ENCODE measurements around the gene NR4A2. TPM values are rescaled to one million over a fixed set of nuclear protein-coding genes. Genes with fewer than 3 reads are reported as not detected.

NR4A2 gene
- total RNA-seq, 1 donor from 2014 or later, result 24.0 TPM

GRCh38 chr2:156325688-156326525 is 6.6 kb downstream of the NR4A2 start:
- Mint-ChIP-seq H3K4me1 (ENCODE audit: low read depth) (peaks cover 58% of the 10 kb centered on the region), H3K9me3 (no peaks in the 10 kb centered on the region), H3K36me3 (ENCODE audit: low read depth) (peaks cover 90% of the 10 kb centered on the region), H3K4me3 (ENCODE audit: low read depth) (no peak overlapping the region), H3K27me3 (ENCODE audit: low read depth) (peaks cover 53% of the 10 kb centered on the region), H3K27ac (no peak overlapping the region)
- intact Hi-C loops (cut with micrococcal nuclease), result no loop called here
- no peak for DNase-seq (ENCODE audit: low spot score)

- Mint-ChIP-seq H3K4me3 (ENCODE audit: low read depth) (no peak overlapping the region), H3K27me3 (ENCODE audit: low read depth) (peaks cover 60% of the 10 kb centered on the region)
These were observed 8.8 kb downstream of the NR4A2 start for GRCh38 chr2:156323754-156324153.

GRCh38 chr2:156322686-156323231 is 9.8 kb downstream of the NR4A2 start:
- Mint-ChIP-seq H3K36me3 (ENCODE audit: low read depth) (peaks cover 59% of the 10 kb centered on the region), H3K4me1 (ENCODE audit: low read depth) (peaks cover 45% of the 10 kb centered on the region), H3K27ac (no peak overlapping the region), H3K9me3 (no peaks in the 10 kb centered on the region), H3K27me3 (ENCODE audit: low read depth) (peaks cover 69% of the 10 kb centered on the region), H3K4me3 (ENCODE audit: low read depth) (peak overlapping the region; percentile 34)
- no peak for DNase-seq (ENCODE audit: low spot score)
- intact Hi-C loops (cut with micrococcal nuclease), result loop anchor here (1.0 to 5.0 kb wide), 2 partner anchors 10 to 570 kb away; partner anchors contain the start of gene NR4A2

More at GRCh38 chr2:156323754-156324153, 8.8 kb downstream of the NR4A2 start:
- peaks cover 50% of the 10 kb centered on the region for H3K4me1 Mint-ChIP-seq (ENCODE audit: low read depth)
- no peak for DNase-seq (ENCODE audit: low spot score)
- H3K9me3 Mint-ChIP-seq, result no peaks in the 10 kb centered on the region
- intact Hi-C loops (cut with micrococcal nuclease), result loop anchor here (5.0 kb wide), 1 partner anchor 569 kb away; no protein-coding TSS in a partner anchor
- H3K36me3 Mint-ChIP-seq (ENCODE audit: low read depth), result peaks cover 69% of the 10 kb centered on the region
- no peak overlapping the region for H3K27ac Mint-ChIP-seq

- no peak for DNase-seq (ENCODE audit: low spot score)
- Mint-ChIP-seq H3K27me3 (ENCODE audit: low read depth) (peaks cover 74% of the 10 kb centered on the region), H3K9me3 (no peaks in the 10 kb centered on the region), H3K27ac (peak overlapping the region; percentile 10), H3K4me1 (ENCODE audit: low read depth) (peaks cover 44% of the 10 kb centered on the region), H3K4me3 (ENCODE audit: low read depth) (peak overlapping the region; percentile 55), H3K36me3 (ENCODE audit: low read depth) (peaks cover 53% of the 10 kb centered on the region)
- intact Hi-C loops (cut with micrococcal nuclease), result loop anchor here (1.0 to 5.0 kb wide), 2 partner anchors 10 to 570 kb away; partner anchors contain the start of gene NR4A2
These were observed 10.4 kb downstream of the NR4A2 start for GRCh38 chr2:156322051-156322685.

- DNase-seq (ENCODE audit: low spot score), result no peak
- intact Hi-C loops (cut with micrococcal nuclease), result loop anchor here (5.0 kb wide), 1 partner anchor 571 kb away; no protein-coding TSS in a partner anchor
- H3K27ac Mint-ChIP-seq, result no peak overlapping the region
- H3K4me3 Mint-ChIP-seq (ENCODE audit: low read depth), result peak overlapping the region; percentile 55
- peaks cover 39% of the 10 kb centered on the region for H3K4me1 Mint-ChIP-seq (ENCODE audit: low read depth)
- no peaks in the 10 kb centered on the region for H3K9me3 Mint-ChIP-seq
- peaks cover 45% of the 10 kb centered on the region for H3K36me3 Mint-ChIP-seq (ENCODE audit: low read depth)
- H3K27me3 Mint-ChIP-seq (ENCODE audit: low read depth), result peaks cover 75% of the 10 kb centered on the region
These were observed 11.1 kb downstream of the NR4A2 start for GRCh38 chr2:156321243-156321904.

GRCh38 chr2:156320486-156321098 is 11.9 kb downstream of the NR4A2 start:
- H3K4me3 Mint-ChIP-seq (ENCODE audit: low read depth), result peak overlapping the region; percentile 22
- H3K4me1 Mint-ChIP-seq (ENCODE audit: low read depth), result peaks cover 35% of the 10 kb centered on the region
- peaks cover 37% of the 10 kb centered on the region for H3K36me3 Mint-ChIP-seq (ENCODE audit: low read depth)
- H3K27me3 Mint-ChIP-seq (ENCODE audit: low read depth), result peaks cover 79% of the 10 kb centered on the region
- no peak overlapping the region for H3K27ac Mint-ChIP-seq
- H3K9me3 Mint-ChIP-seq, result no peaks in the 10 kb centered on the region
- intact Hi-C loops (cut with micrococcal nuclease), result loop anchor here (5.0 kb wide), 1 partner anchor 572 kb away; no protein-coding TSS in a partner anchor
- DNase-seq (ENCODE audit: low spot score), result no peak

GRCh38 chr2:156319811-156320485 is 12.6 kb downstream of the NR4A2 start:
- no peak overlapping the region for H3K27ac Mint-ChIP-seq
- H3K9me3 Mint-ChIP-seq, result no peaks in the 10 kb centered on the region
- peaks cover 82% of the 10 kb centered on the region for H3K27me3 Mint-ChIP-seq (ENCODE audit: low read depth)
- no peak for DNase-seq (ENCODE audit: low spot score)
- intact Hi-C loops (cut with micrococcal nuclease), result loop anchor here (5.0 kb wide), 1 partner anchor 572 kb away; no protein-coding TSS in a partner anchor
- H3K4me1 Mint-ChIP-seq (ENCODE audit: low read depth), result peaks cover 31% of the 10 kb centered on the region
- H3K4me3 Mint-ChIP-seq (ENCODE audit: low read depth), result peak overlapping the region; percentile 49
- peaks cover 30% of the 10 kb centered on the region for H3K36me3 Mint-ChIP-seq (ENCODE audit: low read depth)

GRCh38 chr2:156317631-156318030 is 14.9 kb downstream of the NR4A2 start:
- Mint-ChIP-seq H3K9me3 (no peaks in the 10 kb centered on the region), H3K36me3 (ENCODE audit: low read depth) (peaks cover 7% of the 10 kb centered on the region), H3K4me3 (ENCODE audit: low read depth) (no peak overlapping the region), H3K27ac (no peak overlapping the region), H3K27me3 (ENCODE audit: low read depth) (peaks cover 83% of the 10 kb centered on the region), H3K4me1 (ENCODE audit: low read depth) (peaks cover 26% of the 10 kb centered on the region)
- DNase-seq (ENCODE audit: low spot score), result no peak
- intact Hi-C loops (cut with micrococcal nuclease), result no loop called here

- no peaks in the 10 kb centered on the region for H3K36me3 Mint-ChIP-seq (ENCODE audit: low read depth)
- peaks cover 9% of the 10 kb centered on the region for H3K4me1 Mint-ChIP-seq (ENCODE audit: low read depth)
- no peak overlapping the region for H3K4me3 Mint-ChIP-seq (ENCODE audit: low read depth)
- intact Hi-C loops (cut with micrococcal nuclease), result no loop called here
- no peak for DNase-seq (ENCODE audit: low spot score)
- no peak overlapping the region for H3K27ac Mint-ChIP-seq
- peaks cover 59% of the 10 kb centered on the region for H3K27me3 Mint-ChIP-seq (ENCODE audit: low read depth)
- no peaks in the 10 kb centered on the region for H3K9me3 Mint-ChIP-seq
These were observed 20.5 kb downstream of the NR4A2 start for GRCh38 chr2:156311976-156312375.

- Mint-ChIP-seq H3K27ac (no peak overlapping the region), H3K36me3 (ENCODE audit: low read depth) (no peaks in the 10 kb centered on the region), H3K27me3 (ENCODE audit: low read depth) (peaks cover 55% of the 10 kb centered on the region), H3K9me3 (no peaks in the 10 kb centered on the region), H3K4me1 (ENCODE audit: low read depth) (peaks cover 9% of the 10 kb centered on the region), H3K4me3 (ENCODE audit: low read depth) (no peak overlapping the region)
- intact Hi-C loops (cut with micrococcal nuclease), result no loop called here
- no peak for DNase-seq (ENCODE audit: low spot score)
These were observed 21.7 kb downstream of the NR4A2 start for GRCh38 chr2:156310773-156311172.

GRCh38 chr2:156309917-156310316 is 22.6 kb downstream of the NR4A2 start:
- DNase-seq (ENCODE audit: low spot score), result no peak
- H3K36me3 Mint-ChIP-seq (ENCODE audit: low read depth), result no peaks in the 10 kb centered on the region
- peaks cover 9% of the 10 kb centered on the region for H3K4me1 Mint-ChIP-seq (ENCODE audit: low read depth)
- no peaks in the 10 kb centered on the region for H3K9me3 Mint-ChIP-seq
- intact Hi-C loops (cut with micrococcal nuclease), result no loop called here
- H3K27ac Mint-ChIP-seq, result no peak overlapping the region
- H3K4me3 Mint-ChIP-seq (ENCODE audit: low read depth), result no peak overlapping the region
- H3K27me3 Mint-ChIP-seq (ENCODE audit: low read depth), result peaks cover 50% of the 10 kb centered on the region

Measured in activated T-helper 2 cell treated with anti-CD3 and anti-CD28 coated beads, Interferon-gamma antibody, Interleukin-2, Interleukin-4, amounts not matched to agents 10 μg/mL and 5 μg/mL and 100 μg/mL, durations not matched to agents 14 hours and 24 hours and 36 hours (primary cell).